ENCODE results near the gene GOLIM4. TPM values are rescaled to one million over a fixed set of nuclear protein-coding genes. Genes with fewer than 3 reads are reported as not detected.

Gene GOLIM4
- total and polyA plus RNA-seq, 2 experiments from 2014 or later = 34.4 to 50.5 TPM

DNA sequence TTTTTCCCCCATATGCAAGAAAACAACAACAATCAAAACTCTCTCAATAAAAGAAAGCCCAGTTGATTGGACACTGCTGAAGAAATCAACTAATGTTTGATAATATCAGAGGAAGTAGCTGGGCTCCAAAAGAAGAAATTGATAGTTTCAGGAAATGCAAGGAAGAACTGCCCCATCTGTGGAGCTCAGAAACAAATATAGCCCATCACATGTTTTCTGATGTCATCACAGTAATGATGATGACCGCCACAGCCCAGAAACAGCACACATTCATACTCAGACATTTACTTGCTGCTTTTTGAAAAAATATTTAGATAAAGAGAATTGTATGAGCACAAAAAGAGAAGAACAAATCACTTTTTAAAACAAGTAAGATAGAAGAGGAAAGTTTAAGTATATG is 67.6 kb downstream of the GOLIM4 start:
- H3K4me3 ChIP-seq = no peak overlapping the region
- Mint-ChIP-seq H3K4me1 (peaks cover 7% of the 10 kb centered on the region; the same call in 2 of the 3 replicates), H3K27me3 (ENCODE audit: insufficient read depth, low read depth, poor library complexity) (no peaks in the 10 kb centered on the region), H3K36me3 (ENCODE audit: low read depth) (peaks cover 45% of the 10 kb centered on the region), H3K4me3 (no peak overlapping the region), H3K27ac (no peak overlapping the region), H3K9me3 (no peaks in the 10 kb centered on the region)
- TF ChIP-seq POLR2AphosphoS5 (IDR thresholded peaks at IDR 0.05; ENCODE audit: low read depth) (no peak), EZH2phosphoT487 (IDR thresholded peaks at IDR 0.05; ENCODE audit: unreplicated experiment) (no peak), EZH2 (IDR thresholded peaks at IDR 0.05; ENCODE audit: low read depth, unreplicated experiment) (no peak), CREB1 (CRISPR knock-in tag; IDR thresholded peaks at IDR 0.05; ENCODE audit: low read depth) (no peak), ZNF331 (CRISPR knock-in tag; IDR thresholded peaks at IDR 0.05; ENCODE audit: low read depth) (no peak), STAT1 (IDR thresholded peaks at IDR 0.05; ENCODE audit: unreplicated experiment) (no peak), ZNF114 (CRISPR knock-in tag; IDR thresholded peaks at IDR 0.05) (no peak), JUNB (IDR thresholded peaks at IDR 0.05; ENCODE audit: unreplicated experiment) (no peak), NANOG (IDR thresholded peaks at IDR 0.05; ENCODE audit: borderline replicate concordance) (no peak)
- TF ChIP-seq, protein P1, sequence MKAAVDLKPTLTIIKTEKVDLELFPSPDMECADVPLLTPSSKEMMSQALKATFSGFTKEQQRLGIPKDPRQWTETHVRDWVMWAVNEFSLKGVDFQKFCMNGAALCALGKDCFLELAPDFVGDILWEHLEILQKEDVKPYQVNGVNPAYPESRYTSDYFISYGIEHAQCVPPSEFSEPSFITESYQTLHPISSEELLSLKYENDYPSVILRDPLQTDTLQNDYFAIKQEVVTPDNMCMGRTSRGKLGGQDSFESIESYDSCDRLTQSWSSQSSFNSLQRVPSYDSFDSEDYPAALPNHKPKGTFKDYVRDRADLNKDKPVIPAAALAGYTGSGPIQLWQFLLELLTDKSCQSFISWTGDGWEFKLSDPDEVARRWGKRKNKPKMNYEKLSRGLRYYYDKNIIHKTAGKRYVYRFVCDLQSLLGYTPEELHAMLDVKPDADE (IDR thresholded peaks at IDR 0.05) = no peak
- TF ChIP-seq, protein P2, sequence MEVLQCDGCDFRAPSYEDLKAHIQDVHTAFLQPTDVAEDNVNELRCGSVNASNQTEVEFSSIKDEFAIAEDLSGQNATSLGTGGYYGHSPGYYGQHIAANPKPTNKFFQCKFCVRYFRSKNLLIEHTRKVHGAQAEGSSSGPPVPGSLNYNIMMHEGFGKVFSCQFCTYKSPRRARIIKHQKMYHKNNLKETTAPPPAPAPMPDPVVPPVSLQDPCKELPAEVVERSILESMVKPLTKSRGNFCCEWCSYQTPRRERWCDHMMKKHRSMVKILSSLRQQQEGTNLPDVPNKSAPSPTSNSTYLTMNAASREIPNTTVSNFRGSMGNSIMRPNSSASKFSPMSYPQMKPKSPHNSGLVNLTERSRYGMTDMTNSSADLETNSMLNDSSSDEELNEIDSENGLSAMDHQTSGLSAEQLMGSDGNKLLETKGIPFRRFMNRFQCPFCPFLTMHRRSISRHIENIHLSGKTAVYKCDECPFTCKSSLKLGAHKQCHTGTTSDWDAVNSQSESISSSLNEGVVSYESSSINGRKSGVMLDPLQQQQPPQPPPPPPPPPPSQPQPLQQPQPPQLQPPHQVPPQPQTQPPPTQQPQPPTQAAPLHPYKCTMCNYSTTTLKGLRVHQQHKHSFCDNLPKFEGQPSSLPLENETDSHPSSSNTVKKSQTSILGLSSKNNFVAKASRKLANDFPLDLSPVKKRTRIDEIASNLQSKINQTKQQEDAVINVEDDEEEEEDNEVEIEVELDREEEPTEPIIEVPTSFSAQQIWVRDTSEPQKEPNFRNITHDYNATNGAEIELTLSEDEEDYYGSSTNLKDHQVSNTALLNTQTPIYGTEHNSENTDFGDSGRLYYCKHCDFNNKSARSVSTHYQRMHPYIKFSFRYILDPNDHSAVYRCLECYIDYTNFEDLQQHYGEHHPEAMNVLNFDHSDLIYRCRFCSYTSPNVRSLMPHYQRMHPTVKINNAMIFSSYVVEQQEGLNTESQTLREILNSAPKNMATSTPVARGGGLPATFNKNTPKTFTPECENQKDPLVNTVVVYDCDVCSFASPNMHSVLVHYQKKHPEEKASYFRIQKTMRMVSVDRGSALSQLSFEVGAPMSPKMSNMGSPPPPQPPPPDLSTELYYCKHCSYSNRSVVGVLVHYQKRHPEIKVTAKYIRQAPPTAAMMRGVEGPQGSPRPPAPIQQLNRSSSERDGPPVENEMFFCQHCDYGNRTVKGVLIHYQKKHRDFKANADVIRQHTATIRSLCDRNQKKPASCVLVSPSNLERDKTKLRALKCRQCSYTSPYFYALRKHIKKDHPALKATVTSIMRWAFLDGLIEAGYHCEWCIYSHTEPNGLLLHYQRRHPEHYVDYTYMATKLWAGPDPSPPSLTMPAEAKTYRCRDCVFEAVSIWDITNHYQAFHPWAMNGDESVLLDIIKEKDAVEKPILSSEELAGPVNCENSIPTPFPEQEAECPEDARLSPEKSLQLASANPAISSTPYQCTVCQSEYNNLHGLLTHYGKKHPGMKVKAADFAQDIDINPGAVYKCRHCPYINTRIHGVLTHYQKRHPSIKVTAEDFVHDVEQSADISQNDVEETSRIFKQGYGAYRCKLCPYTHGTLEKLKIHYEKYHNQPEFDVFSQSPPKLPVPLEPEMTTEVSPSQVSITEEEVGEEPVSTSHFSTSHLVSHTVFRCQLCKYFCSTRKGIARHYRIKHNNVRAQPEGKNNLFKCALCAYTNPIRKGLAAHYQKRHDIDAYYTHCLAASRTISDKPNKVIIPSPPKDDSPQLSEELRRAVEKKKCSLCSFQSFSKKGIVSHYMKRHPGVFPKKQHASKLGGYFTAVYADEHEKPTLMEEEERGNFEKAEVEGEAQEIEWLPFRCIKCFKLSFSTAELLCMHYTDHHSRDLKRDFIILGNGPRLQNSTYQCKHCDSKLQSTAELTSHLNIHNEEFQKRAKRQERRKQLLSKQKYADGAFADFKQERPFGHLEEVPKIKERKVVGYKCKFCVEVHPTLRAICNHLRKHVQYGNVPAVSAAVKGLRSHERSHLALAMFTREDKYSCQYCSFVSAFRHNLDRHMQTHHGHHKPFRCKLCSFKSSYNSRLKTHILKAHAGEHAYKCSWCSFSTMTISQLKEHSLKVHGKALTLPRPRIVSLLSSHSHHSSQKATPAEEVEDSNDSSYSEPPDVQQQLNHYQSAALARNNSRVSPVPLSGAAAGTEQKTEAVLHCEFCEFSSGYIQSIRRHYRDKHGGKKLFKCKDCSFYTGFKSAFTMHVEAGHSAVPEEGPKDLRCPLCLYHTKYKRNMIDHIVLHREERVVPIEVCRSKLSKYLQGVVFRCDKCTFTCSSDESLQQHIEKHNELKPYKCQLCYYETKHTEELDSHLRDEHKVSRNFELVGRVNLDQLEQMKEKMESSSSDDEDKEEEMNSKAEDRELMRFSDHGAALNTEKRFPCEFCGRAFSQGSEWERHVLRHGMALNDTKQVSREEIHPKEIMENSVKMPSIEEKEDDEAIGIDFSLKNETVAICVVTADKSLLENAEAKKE (CRISPR knock-in tag; IDR thresholded peaks at IDR 0.05) = no peak
- TF ChIP-seq, protein P3, sequence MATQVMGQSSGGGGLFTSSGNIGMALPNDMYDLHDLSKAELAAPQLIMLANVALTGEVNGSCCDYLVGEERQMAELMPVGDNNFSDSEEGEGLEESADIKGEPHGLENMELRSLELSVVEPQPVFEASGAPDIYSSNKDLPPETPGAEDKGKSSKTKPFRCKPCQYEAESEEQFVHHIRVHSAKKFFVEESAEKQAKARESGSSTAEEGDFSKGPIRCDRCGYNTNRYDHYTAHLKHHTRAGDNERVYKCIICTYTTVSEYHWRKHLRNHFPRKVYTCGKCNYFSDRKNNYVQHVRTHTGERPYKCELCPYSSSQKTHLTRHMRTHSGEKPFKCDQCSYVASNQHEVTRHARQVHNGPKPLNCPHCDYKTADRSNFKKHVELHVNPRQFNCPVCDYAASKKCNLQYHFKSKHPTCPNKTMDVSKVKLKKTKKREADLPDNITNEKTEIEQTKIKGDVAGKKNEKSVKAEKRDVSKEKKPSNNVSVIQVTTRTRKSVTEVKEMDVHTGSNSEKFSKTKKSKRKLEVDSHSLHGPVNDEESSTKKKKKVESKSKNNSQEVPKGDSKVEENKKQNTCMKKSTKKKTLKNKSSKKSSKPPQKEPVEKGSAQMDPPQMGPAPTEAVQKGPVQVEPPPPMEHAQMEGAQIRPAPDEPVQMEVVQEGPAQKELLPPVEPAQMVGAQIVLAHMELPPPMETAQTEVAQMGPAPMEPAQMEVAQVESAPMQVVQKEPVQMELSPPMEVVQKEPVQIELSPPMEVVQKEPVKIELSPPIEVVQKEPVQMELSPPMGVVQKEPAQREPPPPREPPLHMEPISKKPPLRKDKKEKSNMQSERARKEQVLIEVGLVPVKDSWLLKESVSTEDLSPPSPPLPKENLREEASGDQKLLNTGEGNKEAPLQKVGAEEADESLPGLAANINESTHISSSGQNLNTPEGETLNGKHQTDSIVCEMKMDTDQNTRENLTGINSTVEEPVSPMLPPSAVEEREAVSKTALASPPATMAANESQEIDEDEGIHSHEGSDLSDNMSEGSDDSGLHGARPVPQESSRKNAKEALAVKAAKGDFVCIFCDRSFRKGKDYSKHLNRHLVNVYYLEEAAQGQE (IDR thresholded peaks at IDR 0.05; ENCODE audit: unreplicated experiment) = no peak
- H3K79me2 ChIP-seq (replicated peaks; ENCODE audit: insufficient read depth) = no peaks in the 10 kb centered on the region
- H3K27me3 ChIP-seq (ENCODE audit: insufficient read depth) = no peaks in the 10 kb centered on the region
- H3K36me3 ChIP-seq (ENCODE audit: insufficient read depth) = peaks cover 18% of the 10 kb centered on the region; the same call in 1 of the 2 replicates
- H2AFZ ChIP-seq = no peak overlapping the region
- H3K9me2 ChIP-seq (ENCODE audit: insufficient read depth) = no peaks in the 10 kb centered on the region
- no peaks in the 10 kb centered on the region for H3F3A ChIP-seq (replicated peaks; ENCODE audit: low read depth)
- no peak overlapping the region for H3K27ac ChIP-seq (ENCODE audit: low read depth)
- DNase-seq (ENCODE audit: low spot score) = no peak
- H3K4me2 ChIP-seq = no peak overlapping the region
- H3K4me1 ChIP-seq (ENCODE audit: insufficient read depth) = peaks cover 14% of the 10 kb centered on the region
- ATAC-seq = no peak
- no peaks in the 10 kb centered on the region; the same call in none of the 2 replicates for H4K20me1 ChIP-seq (replicated peaks; ENCODE audit: insufficient read depth)
